GM21723 (cell line): ENCODE data around the gene TASP1.
A peak's percentile ranks its signal among the peaks of the same experiment; 100 is the strongest.
"Not testable (repeated sequence)": the region's sequence is repeated elsewhere in the genome, so short reads cannot be mapped to it uniquely, and the experiment has no call there.

Experiments used
- ATAC-seq: cut with Tn5 transposase; IDR thresholded peaks from one replicate; pipeline ENCODE4 v1.9.1; 2021; ENCODE audit warnings: mild to moderate bottlenecking, moderate library complexity; ENCODE audit not compliant: unreplicated experiment

Gene TASP1

GRCh38 chr20:13638496-13639149 lies at the start of gene TASP1:
Gene TASP1, minus strand, starts transcription at chr20:13638932. Its CDS starts 8,854 bp downstream, at chr20:13630078.
- ATAC-seq, result peak; percentile 100

- ATAC-seq, result no peak
Observed at GRCh38 chr20:13687815-13688214, 49.1 kb upstream of the TASP1 start.

- no peak for ATAC-seq
Observed at GRCh38 chr20:13685623-13686022, 46.9 kb upstream of the TASP1 start.

- ATAC-seq, result peak; percentile 75
Observed at GRCh38 chr20:13684566-13685222, 46.0 kb upstream of the TASP1 start.

- no peak for ATAC-seq
Observed at GRCh38 chr20:13683833-13684232, 45.1 kb upstream of the TASP1 start.

GRCh38 chr20:13681248-13682125 lies 42.8 kb upstream of the TASP1 start:
- ATAC-seq, result peak; percentile 63

- no peak for ATAC-seq
Observed at GRCh38 chr20:13678944-13679343, 40.2 kb upstream of the TASP1 start.

GRCh38 chr20:13677241-13677640 lies 38.5 kb upstream of the TASP1 start:
- no peak for ATAC-seq

- ATAC-seq, result no peak
Observed at GRCh38 chr20:13676682-13677081, 38.0 kb upstream of the TASP1 start.

- no peak for ATAC-seq
Observed at GRCh38 chr20:13672690-13673089, 34.0 kb upstream of the TASP1 start.

- no peak for ATAC-seq
Observed at GRCh38 chr20:13671916-13672378, 33.2 kb upstream of the TASP1 start.

GRCh38 chr20:13671512-13671911 lies 32.8 kb upstream of the TASP1 start:
- no peak for ATAC-seq

GRCh38 chr20:13670160-13670559 lies 31.4 kb upstream of the TASP1 start:
- ATAC-seq, result no peak

GRCh38 chr20:13665709-13666395 lies 27.1 kb upstream of the TASP1 start:
- no peak for ATAC-seq

GRCh38 chr20:13661070-13661685 lies 22.4 kb upstream of the TASP1 start:
- ATAC-seq, result no peak

- peak; percentile 89 for ATAC-seq
Observed at GRCh38 chr20:13659288-13659687, 20.6 kb upstream of the TASP1 start.

- not testable (repeated sequence) for ATAC-seq
Observed at GRCh38 chr20:13658060-13658459, 19.3 kb upstream of the TASP1 start.

- ATAC-seq, result no peak
Observed at GRCh38 chr20:13656721-13657368, 18.1 kb upstream of the TASP1 start.

- ATAC-seq, result no peak
Observed at GRCh38 chr20:13654463-13655023, 15.8 kb upstream of the TASP1 start.

- ATAC-seq, result no peak
Observed at GRCh38 chr20:13650474-13650873, 11.7 kb upstream of the TASP1 start.
